HG03457 (cell line): ENCODE data around the gene BRD9.
"Not testable (repeated sequence)": the region's sequence is repeated elsewhere in the genome, so short reads cannot be mapped to it uniquely, and the experiment has no call there.

ENCODE experiments used
- ATAC-seq: cut with Tn5 transposase; IDR thresholded peaks from one replicate; pipeline ENCODE4 v1.9.1; 2021; ENCODE audit warnings: moderate number of reproducible peaks; ENCODE audit not compliant: unreplicated experiment

The BRD9 gene

GRCh38 chr5:923281-923873 is 30.8 kb upstream of the BRD9 start:
- ATAC-seq: no peak

- ATAC-seq: no peak
Observed at GRCh38 chr5:922436-923280, 30.1 kb upstream of the BRD9 start.

GRCh38 chr5:921456-922435 is 29.1 kb upstream of the BRD9 start:
- ATAC-seq: no peak

GRCh38 chr5:920321-920720 is 27.7 kb upstream of the BRD9 start:
- no peak for ATAC-seq

- no peak for ATAC-seq
Observed at GRCh38 chr5:919356-920000, 26.9 kb upstream of the BRD9 start.

- not testable (repeated sequence) for ATAC-seq
Observed at GRCh38 chr5:918717-919116, 26.1 kb upstream of the BRD9 start.

- no peak for ATAC-seq
Observed at GRCh38 chr5:916441-917293, 24.1 kb upstream of the BRD9 start.

- no peak for ATAC-seq
Observed at GRCh38 chr5:915946-916345, 23.3 kb upstream of the BRD9 start.

- ATAC-seq: not testable (repeated sequence)
Observed at GRCh38 chr5:915346-915745, 22.7 kb upstream of the BRD9 start.

- no peak for ATAC-seq
Observed at GRCh38 chr5:914612-915011, 22.0 kb upstream of the BRD9 start.

- ATAC-seq: no peak
Observed at GRCh38 chr5:914174-914573, 21.6 kb upstream of the BRD9 start.

- ATAC-seq: no peak
Observed at GRCh38 chr5:912280-913091, 19.9 kb upstream of the BRD9 start.

GRCh38 chr5:911601-912000 is 19.0 kb upstream of the BRD9 start:
- no peak for ATAC-seq

GRCh38 chr5:910769-911160 is 18.2 kb upstream of the BRD9 start:
- ATAC-seq: no peak

- no peak for ATAC-seq
Observed at GRCh38 chr5:909994-910768, 17.6 kb upstream of the BRD9 start.

- ATAC-seq: no peak
Observed at GRCh38 chr5:909086-909485, 16.5 kb upstream of the BRD9 start.

- ATAC-seq: no peak
Observed at GRCh38 chr5:908172-908571, 15.6 kb upstream of the BRD9 start.

- ATAC-seq: no peak
Observed at GRCh38 chr5:907366-907910, 14.8 kb upstream of the BRD9 start.
